ENCODE data around the gene TMEM92.

Gene TMEM92

DNA sequence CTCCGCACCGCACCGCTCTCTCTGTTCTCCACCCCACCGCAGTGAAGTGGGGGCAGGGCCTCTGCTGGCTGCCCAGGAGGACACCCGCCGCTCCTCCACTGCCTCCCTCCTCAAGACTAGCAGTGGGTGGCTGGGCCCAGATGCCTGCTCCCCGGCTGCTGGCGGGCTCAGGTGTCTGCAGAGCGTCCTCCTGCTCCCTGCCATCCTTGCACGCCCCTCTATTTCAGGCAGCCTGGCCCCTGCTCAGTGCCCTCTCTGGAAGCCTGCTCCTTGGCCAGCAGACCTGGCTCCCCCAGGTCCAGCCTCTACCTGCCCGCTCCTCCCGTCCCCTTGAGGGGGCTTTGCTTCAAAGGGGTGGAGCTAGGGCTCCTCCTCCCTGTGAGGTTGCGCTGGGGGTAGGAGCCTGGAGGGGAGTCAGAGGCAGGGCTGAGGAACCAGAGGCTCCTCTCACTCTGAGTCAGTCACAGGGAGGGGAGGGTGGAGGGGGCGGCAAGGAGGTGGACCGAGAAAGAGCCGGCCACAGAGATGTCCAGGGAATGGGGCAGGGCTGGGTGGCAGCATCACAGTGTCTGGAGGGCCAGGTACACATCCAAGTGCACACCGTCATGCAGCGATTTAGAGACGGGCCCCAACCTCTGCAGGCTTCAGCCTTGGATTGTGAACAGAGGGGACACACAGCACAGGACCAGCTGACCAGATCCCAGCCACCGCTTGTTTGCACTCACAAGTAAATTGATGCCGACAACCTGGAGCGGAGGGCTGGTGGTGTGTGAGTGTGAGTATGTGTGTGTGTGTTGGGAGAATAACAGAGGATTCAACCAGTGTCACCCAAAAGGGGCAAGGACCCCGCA lies 9.8 kb upstream of the TMEM92 start:
- TF ChIP-seq, protein P1, sequence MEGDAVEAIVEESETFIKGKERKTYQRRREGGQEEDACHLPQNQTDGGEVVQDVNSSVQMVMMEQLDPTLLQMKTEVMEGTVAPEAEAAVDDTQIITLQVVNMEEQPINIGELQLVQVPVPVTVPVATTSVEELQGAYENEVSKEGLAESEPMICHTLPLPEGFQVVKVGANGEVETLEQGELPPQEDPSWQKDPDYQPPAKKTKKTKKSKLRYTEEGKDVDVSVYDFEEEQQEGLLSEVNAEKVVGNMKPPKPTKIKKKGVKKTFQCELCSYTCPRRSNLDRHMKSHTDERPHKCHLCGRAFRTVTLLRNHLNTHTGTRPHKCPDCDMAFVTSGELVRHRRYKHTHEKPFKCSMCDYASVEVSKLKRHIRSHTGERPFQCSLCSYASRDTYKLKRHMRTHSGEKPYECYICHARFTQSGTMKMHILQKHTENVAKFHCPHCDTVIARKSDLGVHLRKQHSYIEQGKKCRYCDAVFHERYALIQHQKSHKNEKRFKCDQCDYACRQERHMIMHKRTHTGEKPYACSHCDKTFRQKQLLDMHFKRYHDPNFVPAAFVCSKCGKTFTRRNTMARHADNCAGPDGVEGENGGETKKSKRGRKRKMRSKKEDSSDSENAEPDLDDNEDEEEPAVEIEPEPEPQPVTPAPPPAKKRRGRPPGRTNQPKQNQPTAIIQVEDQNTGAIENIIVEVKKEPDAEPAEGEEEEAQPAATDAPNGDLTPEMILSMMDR (IDR thresholded peaks at IDR 0.05), result no peak

DNA sequence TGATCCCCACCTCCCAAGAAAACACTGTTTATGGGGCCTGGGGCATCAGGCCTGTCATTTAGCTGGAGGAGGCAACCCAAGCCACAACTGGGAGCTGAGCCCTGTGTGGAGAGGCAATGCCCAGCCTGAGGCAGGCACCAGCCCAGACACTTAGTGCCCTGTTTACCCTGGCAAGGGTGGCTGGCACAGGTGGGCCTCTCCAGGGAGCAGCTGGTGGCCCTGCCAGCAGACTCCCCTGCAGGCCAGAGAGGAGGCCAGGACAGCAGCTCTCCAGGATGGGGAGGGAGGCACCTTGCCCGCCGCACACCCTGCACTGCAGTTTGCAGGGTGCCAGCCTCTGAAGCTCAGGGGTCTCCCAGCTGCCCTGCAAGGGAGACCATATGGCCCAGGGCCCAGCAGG lies 9.1 kb upstream of the TMEM92 start:
- TF ChIP-seq, protein P1 (IDR thresholded peaks at IDR 0.05), result no peak

DNA sequence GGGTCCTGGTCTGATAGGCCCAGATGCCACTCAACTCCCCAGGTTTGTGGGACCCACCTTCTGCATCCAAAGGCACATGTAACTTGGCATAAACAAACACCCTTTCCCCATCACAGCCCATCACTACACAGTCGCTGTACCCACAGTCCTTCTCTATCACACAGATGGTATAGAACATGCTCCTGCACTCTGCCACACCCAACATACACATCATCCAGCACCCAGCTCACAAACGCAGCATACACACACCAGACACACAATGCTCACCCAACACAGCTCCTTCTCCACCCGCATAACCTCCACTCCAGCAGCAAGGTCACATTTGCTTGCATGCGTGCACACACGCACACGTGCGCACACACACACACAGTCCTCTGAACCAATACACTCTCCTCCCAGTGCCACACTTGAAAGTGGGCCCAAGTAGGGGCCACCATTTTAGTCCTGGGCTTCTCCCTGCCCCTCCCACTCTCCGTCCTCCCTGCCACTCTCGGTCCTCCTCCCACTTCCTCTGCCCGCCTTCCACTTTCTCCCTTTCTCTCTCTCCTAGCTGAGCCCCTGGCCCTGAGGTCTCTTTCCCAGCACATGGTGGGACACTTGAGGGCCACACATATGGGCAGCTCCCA lies 8.5 kb upstream of the TMEM92 start:
- TF ChIP-seq, protein P1 (IDR thresholded peaks at IDR 0.05), result no peak

DNA sequence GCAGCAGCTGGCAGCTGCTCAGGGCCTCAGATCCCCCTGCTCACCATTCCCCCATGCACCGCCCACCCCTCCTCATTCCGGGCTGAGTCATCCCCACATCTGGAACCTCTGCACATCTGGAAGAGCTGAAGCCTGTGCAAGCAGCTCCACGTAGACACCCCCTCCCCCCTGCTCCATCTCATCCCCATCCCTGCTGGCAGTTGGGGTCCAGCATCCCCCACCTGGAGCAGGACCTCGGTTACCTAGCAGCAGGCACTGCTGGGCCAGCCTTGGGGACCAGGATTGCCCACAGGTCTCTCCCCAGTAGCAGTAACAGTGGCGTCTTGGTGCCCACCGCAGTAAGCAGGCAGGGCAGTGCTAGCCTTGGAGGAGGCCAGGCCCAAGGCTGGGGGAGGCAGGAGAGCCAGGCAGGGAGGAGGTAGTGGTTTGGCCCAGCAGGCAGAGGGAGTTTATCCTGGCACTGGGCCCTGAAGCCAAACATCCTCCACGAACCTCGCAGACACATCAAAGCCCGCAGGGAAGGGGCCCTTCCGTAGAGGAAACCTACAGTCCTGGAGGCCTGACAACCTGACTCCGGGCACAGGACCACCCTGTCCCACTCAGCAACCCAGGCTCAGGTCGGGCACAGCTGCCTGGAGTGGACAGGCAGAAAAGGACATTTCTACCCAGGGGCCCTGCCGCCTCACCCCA lies 7.7 kb upstream of the TMEM92 start:
- TF ChIP-seq, protein P1 (IDR thresholded peaks at IDR 0.05), result no peak

DNA sequence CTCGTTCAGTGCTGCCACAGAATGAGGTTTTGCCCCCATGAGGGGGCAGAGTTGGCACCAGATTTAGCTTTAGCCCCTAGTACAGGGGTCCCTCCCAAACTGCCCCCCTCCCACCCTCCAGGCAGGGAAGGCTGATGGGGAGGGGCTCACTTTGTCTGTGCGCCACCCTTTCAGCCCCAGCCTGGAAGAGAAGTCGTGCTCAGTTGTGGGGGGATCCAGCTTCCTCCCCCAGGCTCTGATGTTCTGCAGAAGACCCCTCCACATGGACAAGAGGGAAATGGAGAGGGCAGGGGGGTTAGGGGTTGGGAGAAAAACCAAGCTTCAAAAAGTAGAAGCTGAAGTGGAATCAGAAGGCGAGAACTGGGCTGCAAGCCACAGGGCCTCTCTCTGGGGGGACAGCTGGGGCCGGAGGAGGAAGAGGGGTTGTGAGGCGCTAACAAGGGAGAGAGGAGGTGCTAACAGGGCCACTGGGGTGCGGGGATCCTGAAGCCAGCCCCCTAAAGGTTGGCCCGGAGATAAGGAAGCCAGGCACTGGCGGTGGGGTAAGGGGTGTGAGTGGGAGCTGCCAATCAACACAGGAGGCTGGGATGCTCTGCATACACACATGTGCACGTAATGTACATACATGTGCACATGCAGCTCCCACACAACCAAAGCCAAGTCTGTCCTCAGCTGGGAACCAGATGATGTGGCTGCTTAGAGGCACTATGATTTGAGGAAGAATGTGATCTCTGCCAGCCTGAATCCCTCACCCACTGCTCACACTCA lies 7.0 kb upstream of the TMEM92 start:
- TF ChIP-seq, protein P1 (IDR thresholded peaks at IDR 0.05), result no peak

DNA sequence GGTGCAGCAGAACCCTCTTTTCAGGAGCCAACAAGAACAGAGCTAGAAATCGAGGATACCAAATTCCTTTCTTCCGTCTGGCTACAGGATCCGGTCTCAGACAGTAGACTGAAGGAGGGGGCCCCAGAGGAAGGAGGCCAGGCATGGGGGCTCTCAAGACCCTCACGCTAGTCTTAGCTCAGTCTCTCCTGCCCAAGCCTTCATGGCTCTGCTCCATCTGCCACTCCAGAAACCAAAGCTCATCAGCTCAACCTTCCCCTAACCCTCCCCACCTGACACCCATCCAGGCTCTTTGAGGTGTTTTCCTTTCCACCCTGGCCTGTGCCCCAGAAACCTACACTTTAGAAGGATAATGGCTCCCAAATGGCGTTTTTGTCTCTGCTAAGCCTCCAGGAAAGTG lies 6.2 kb upstream of the TMEM92 start:
- TF ChIP-seq, protein P1 (IDR thresholded peaks at IDR 0.05), result no peak

DNA sequence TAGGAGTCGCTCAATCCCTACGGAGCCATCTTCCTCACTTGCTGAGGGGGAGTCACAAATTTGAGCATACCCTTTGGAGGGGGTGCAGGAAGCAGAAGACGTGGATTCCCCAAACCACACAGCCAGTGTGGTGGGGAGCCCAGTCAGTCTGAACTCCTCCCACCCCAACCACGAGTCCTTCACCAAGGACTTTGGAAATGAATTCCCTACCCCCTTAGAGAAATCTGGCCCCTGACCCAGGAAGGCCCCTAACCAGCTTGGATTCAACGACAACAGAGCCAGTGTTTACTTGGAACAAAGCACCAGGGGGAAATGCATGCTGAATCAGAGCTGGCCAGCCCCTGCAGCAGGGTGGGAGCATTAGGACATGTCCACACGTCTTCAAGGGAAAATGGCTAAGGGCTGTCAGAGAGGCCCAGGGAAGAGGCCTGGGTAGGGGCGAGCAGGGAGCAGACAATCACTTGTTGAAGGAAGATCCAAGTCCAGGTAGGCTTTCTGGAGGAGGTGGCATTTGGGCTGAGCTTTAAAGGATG lies 5.5 kb upstream of the TMEM92 start:
- TF ChIP-seq, protein P1 (IDR thresholded peaks at IDR 0.05), result no peak

Measured in LNCAP (cell line).